Stimulated activated naive B cell treated with anti-CD40 and anti-IgM and Interleukin-4, amounts not matched to agents 10 μg/mL and 1 μg/mL and 100 μg/mL, for 72 hours (primary cell): ENCODE measurements around the gene TNNT3.
"Not testable (repeated sequence)": the region's sequence is repeated elsewhere in the genome, so short reads cannot be mapped to it uniquely, and the experiment has no call there.

Experiments used
- ATAC-seq, 2 donors: fragments of 150-1000 bp; cut with Tn5 transposase; replicated peaks; 2 replicates each; pipeline ENCODE4 v1.10.0; 2021; ENCODE audit warnings: moderate library complexity in 1 of 2
- DNase-seq: peaks from one replicate; pipeline ENCODE4 v3.0.0; 2021
- H3K27ac Mint-ChIP-seq: one replicate; pipeline ENCODE4 v1.8.0; 2022; ENCODE audit warnings: mild to moderate bottlenecking, mixed read lengths
- H3K27me3 Mint-ChIP-seq, 2 donors: one replicate each; pipeline ENCODE4 v1.8.0; 2022; ENCODE audit warnings: mixed read lengths in 2 of 2
- H3K36me3 Mint-ChIP-seq, 2 donors: one replicate each; pipeline ENCODE4 v1.8.0; 2022; ENCODE audit warnings: mixed read lengths in 2 of 2, mild to moderate bottlenecking in 1 of 2
- H3K4me1 Mint-ChIP-seq, 2 donors: one replicate each; pipeline ENCODE4 v1.8.0; 2022; ENCODE audit warnings: mixed read lengths in 2 of 2, mild to moderate bottlenecking in 1 of 2
- H3K4me3 Mint-ChIP-seq, 2 donors: one replicate each; pipeline ENCODE4 v1.8.0; 2022; ENCODE audit warnings: mild to moderate bottlenecking in 2 of 2, mixed read lengths in 2 of 2, moderate library complexity in 1 of 2
- H3K9me3 Mint-ChIP-seq, 2 donors: one replicate each; pipeline ENCODE4 v1.8.0; 2022; ENCODE audit warnings: mixed read lengths in 2 of 2, mild to moderate bottlenecking in 1 of 2

TNNT3 gene

GRCh38 chr11:1919391-1920127, at the start of gene TNNT3:
TSS of gene TNNT3 (plus strand) at chr11:1919703. CDS start at chr11:1922875, 3,172 bp downstream.
- H3K9me3 Mint-ChIP-seq, result no peaks in the 10 kb centered on the region

GRCh38 chr11:1870326-1870696, 49.2 kb upstream of the TNNT3 start:
- Mint-ChIP-seq H3K9me3 (no peaks in the 10 kb centered on the region), H3K27ac (peak overlapping the region; percentile 20), H3K4me1 (peaks cover 63 to 88% of the 10 kb centered on the region in 2 donors), H3K36me3 (peaks cover 30 to 54% of the 10 kb centered on the region in 2 donors), H3K4me3 (peak overlapping the region in 1 of 2 donors; percentile 37), H3K27me3 (no peaks in the 10 kb centered on the region)
- ATAC-seq, result no peak
- no peak for DNase-seq

More at GRCh38 chr11:1919391-1920127, at the start of gene TNNT3:
- peaks cover 18 to 44% of the 10 kb centered on the region in 2 donors for H3K27me3 Mint-ChIP-seq
- DNase-seq (no peak), ATAC-seq (no peak)
- no peak within 1 kb of the TSS for H3K4me3 Mint-ChIP-seq
- H3K27ac Mint-ChIP-seq, result no peak within 1 kb of the TSS
- H3K36me3 Mint-ChIP-seq, result peaks cover 0 to 4% of the 10 kb centered on the region in 2 donors
- H3K4me1 Mint-ChIP-seq, result peaks cover 18 to 25% of the 10 kb centered on the region in 2 donors

- Mint-ChIP-seq H3K4me3 (peak overlapping the region in 1 of 2 donors; percentile 37), H3K4me1 (peaks cover 59 to 88% of the 10 kb centered on the region in 2 donors), H3K36me3 (peaks cover 26 to 51% of the 10 kb centered on the region in 2 donors), H3K27ac (peak overlapping the region; percentile 33), H3K27me3 (no peaks in the 10 kb centered on the region), H3K9me3 (no peaks in the 10 kb centered on the region)
- DNase-seq, result no peak
- no peak for ATAC-seq
Observed at GRCh38 chr11:1870721-1871466, 48.6 kb upstream of the TNNT3 start.

GRCh38 chr11:1871531-1871930, 48.0 kb upstream of the TNNT3 start:
- H3K4me1 Mint-ChIP-seq, result peaks cover 56 to 88% of the 10 kb centered on the region in 2 donors
- no peaks in the 10 kb centered on the region for H3K9me3 Mint-ChIP-seq
- no peak for ATAC-seq
- no peaks in the 10 kb centered on the region for H3K27me3 Mint-ChIP-seq
- H3K4me3 Mint-ChIP-seq, result no peak overlapping the region
- H3K36me3 Mint-ChIP-seq, result peaks cover 23 to 47% of the 10 kb centered on the region in 2 donors
- peak overlapping the region; percentile 73 for H3K27ac Mint-ChIP-seq
- no peak for DNase-seq

GRCh38 chr11:1872267-1872985, 47.1 kb upstream of the TNNT3 start:
- no peak for DNase-seq

GRCh38 chr11:1873048-1873812, 46.3 kb upstream of the TNNT3 start:
- peaks cover 22 to 46% of the 10 kb centered on the region in 2 donors for H3K36me3 Mint-ChIP-seq
- H3K4me3 Mint-ChIP-seq, result no peak overlapping the region
- H3K27me3 Mint-ChIP-seq, result no peaks in the 10 kb centered on the region
- peak overlapping the region; percentile 59 for H3K27ac Mint-ChIP-seq
- H3K4me1 Mint-ChIP-seq, result peaks cover 53 to 85% of the 10 kb centered on the region in 2 donors
- ATAC-seq (no peak), DNase-seq (no peak)
- no peaks in the 10 kb centered on the region for H3K9me3 Mint-ChIP-seq

More at GRCh38 chr11:1872267-1872985, 47.1 kb upstream of the TNNT3 start:
- Mint-ChIP-seq H3K27ac (peak overlapping the region; percentile 73), H3K4me1 (peaks cover 52 to 84% of the 10 kb centered on the region in 2 donors), H3K9me3 (no peaks in the 10 kb centered on the region), H3K36me3 (peaks cover 20 to 47% of the 10 kb centered on the region in 2 donors), H3K4me3 (no peak overlapping the region), H3K27me3 (no peaks in the 10 kb centered on the region)
- ATAC-seq, result no peak

- Mint-ChIP-seq H3K4me1 (peaks cover 53 to 85% of the 10 kb centered on the region in 2 donors), H3K36me3 (peaks cover 22 to 46% of the 10 kb centered on the region in 2 donors)
- DNase-seq, ATAC-seq, H3K27ac Mint-ChIP-seq, H3K9me3 Mint-ChIP-seq, H3K27me3 Mint-ChIP-seq, H3K4me3 Mint-ChIP-seq: not testable (repeated sequence)
Observed at GRCh38 chr11:1873813-1874150, 45.7 kb upstream of the TNNT3 start.

- ATAC-seq, H3K9me3 Mint-ChIP-seq, H3K27me3 Mint-ChIP-seq, H3K4me3 Mint-ChIP-seq, H3K27ac Mint-ChIP-seq, DNase-seq: not testable (repeated sequence)
- Mint-ChIP-seq H3K36me3 (peaks cover 16 to 38% of the 10 kb centered on the region in 2 donors), H3K4me1 (peaks cover 45 to 83% of the 10 kb centered on the region in 2 donors)
Observed at GRCh38 chr11:1874441-1875092, 44.9 kb upstream of the TNNT3 start.

- Mint-ChIP-seq H3K4me1 (peaks cover 46 to 83% of the 10 kb centered on the region in 2 donors), H3K4me3 (no peak overlapping the region), H3K36me3 (peaks cover 18 to 38% of the 10 kb centered on the region in 2 donors), H3K27me3 (no peaks in the 10 kb centered on the region), H3K27ac (no peak overlapping the region), H3K9me3 (no peaks in the 10 kb centered on the region)
- no peak for DNase-seq
- ATAC-seq, result no peak
Observed at GRCh38 chr11:1875093-1875850, 44.2 kb upstream of the TNNT3 start.

GRCh38 chr11:1875851-1876301, 43.6 kb upstream of the TNNT3 start:
- H3K36me3 Mint-ChIP-seq, result peaks cover 19 to 35% of the 10 kb centered on the region in 2 donors
- ATAC-seq, H3K9me3 Mint-ChIP-seq, DNase-seq, H3K4me3 Mint-ChIP-seq, H3K27me3 Mint-ChIP-seq: not testable (repeated sequence)
- H3K4me1 Mint-ChIP-seq, result peaks cover 46 to 83% of the 10 kb centered on the region in 2 donors
- peak overlapping the region; percentile 5 for H3K27ac Mint-ChIP-seq

- DNase-seq, result no peak
- Mint-ChIP-seq H3K4me3 (no peak overlapping the region), H3K27me3 (no peaks in the 10 kb centered on the region), H3K4me1 (peaks cover 43 to 83% of the 10 kb centered on the region in 2 donors), H3K36me3 (peaks cover 20 to 30% of the 10 kb centered on the region in 2 donors), H3K9me3 (no peaks in the 10 kb centered on the region), H3K27ac (peak overlapping the region; percentile 5)
- no peak for ATAC-seq
Observed at GRCh38 chr11:1876361-1877063, 43.0 kb upstream of the TNNT3 start.
